Measurements from ENCODE around the gene PPARA.

The PPARA gene

DNA sequence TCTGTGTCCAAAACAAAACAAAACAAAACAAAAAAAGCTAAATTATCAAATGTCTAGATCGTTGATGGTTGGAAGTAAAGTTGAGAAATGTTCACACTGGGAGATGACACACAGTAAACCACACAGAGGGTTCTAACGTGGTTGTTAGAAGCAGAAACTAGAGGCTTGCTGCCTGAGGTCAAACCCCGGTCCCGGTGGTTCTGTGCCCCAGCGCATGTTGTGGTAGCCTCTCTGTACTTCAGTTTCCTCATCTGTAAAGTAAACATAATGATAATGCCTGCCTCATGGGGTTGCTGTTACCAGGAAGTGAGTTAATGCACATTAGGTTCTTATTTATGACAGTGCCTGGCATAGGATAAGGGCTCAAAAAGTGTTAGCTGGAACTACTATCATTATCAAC is 33.4 kb downstream of the PPARA start:
- Histone ChIP-seq H3K4me1 (ENCODE audit: insufficient read depth, low read length, severe bottlenecking) (no peaks in the 10 kb centered on the region), H3K9me2 (ENCODE audit: low read depth, low read length) (no peaks in the 10 kb centered on the region), H3K4me3 (ENCODE audit: low read depth, low read length, poor library complexity, severe bottlenecking) (no peak overlapping the region), H3K9me3 (ENCODE audit: low read length) (peaks cover 21% of the 10 kb centered on the region), H3K9ac (ENCODE audit: low read length) (no peak overlapping the region), H4K20me1 (ENCODE audit: insufficient read depth, low read length) (no peaks in the 10 kb centered on the region), H3K36me3 (ENCODE audit: insufficient read depth, low read length) (peaks cover 16% of the 10 kb centered on the region), H3K27ac (ENCODE audit: low read depth, low read length, poor library complexity, severe bottlenecking) (no peak overlapping the region), H3K79me2 (ENCODE audit: insufficient read depth, low read length) (no peaks in the 10 kb centered on the region), H2AFZ (ENCODE audit: low read length) (no peak overlapping the region), H3F3A (ENCODE audit: insufficient read depth, low read length) (no peaks in the 10 kb centered on the region), H3K27me3 (ENCODE audit: insufficient read depth, low read length) (no peaks in the 10 kb centered on the region), H3K4me2 (ENCODE audit: low read length) (no peak overlapping the region)
- TF ChIP-seq, protein P1, sequence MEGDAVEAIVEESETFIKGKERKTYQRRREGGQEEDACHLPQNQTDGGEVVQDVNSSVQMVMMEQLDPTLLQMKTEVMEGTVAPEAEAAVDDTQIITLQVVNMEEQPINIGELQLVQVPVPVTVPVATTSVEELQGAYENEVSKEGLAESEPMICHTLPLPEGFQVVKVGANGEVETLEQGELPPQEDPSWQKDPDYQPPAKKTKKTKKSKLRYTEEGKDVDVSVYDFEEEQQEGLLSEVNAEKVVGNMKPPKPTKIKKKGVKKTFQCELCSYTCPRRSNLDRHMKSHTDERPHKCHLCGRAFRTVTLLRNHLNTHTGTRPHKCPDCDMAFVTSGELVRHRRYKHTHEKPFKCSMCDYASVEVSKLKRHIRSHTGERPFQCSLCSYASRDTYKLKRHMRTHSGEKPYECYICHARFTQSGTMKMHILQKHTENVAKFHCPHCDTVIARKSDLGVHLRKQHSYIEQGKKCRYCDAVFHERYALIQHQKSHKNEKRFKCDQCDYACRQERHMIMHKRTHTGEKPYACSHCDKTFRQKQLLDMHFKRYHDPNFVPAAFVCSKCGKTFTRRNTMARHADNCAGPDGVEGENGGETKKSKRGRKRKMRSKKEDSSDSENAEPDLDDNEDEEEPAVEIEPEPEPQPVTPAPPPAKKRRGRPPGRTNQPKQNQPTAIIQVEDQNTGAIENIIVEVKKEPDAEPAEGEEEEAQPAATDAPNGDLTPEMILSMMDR (IDR thresholded peaks at IDR 0.05; ENCODE audit: low read length) = no peak
- no peak for TF ChIP-seq EZH2 (IDR thresholded peaks at IDR 0.05; ENCODE audit: borderline replicate concordance, low read length)

GRCh38 chr22:46185283-46185682 is 35.0 kb downstream of the PPARA start:
- no peak overlapping the region for H3K9ac ChIP-seq (ENCODE audit: low read length)
- no peak overlapping the region for H3K4me3 ChIP-seq (ENCODE audit: low read depth, low read length, poor library complexity, severe bottlenecking)
- no peaks in the 10 kb centered on the region for H3K4me1 ChIP-seq (ENCODE audit: insufficient read depth, low read length, severe bottlenecking)
- no peak for TF ChIP-seq EZH2 (IDR thresholded peaks at IDR 0.05; ENCODE audit: borderline replicate concordance, low read length)
- TF ChIP-seq, protein P1 (IDR thresholded peaks at IDR 0.05; ENCODE audit: low read length) = no peak
- H3K27me3 ChIP-seq (ENCODE audit: insufficient read depth, low read length) = no peaks in the 10 kb centered on the region
- no peak overlapping the region for H2AFZ ChIP-seq (ENCODE audit: low read length)
- H3K4me2 ChIP-seq (ENCODE audit: low read length) = no peak overlapping the region
- H3F3A ChIP-seq (ENCODE audit: insufficient read depth, low read length) = no peaks in the 10 kb centered on the region
- no peaks in the 10 kb centered on the region for H4K20me1 ChIP-seq (ENCODE audit: insufficient read depth, low read length)
- peaks cover 12% of the 10 kb centered on the region for H3K9me3 ChIP-seq (ENCODE audit: low read length)
- peaks cover 11% of the 10 kb centered on the region; the same call in 1 of the 2 replicates for H3K36me3 ChIP-seq (ENCODE audit: insufficient read depth, low read length)
- no peaks in the 10 kb centered on the region for H3K9me2 ChIP-seq (ENCODE audit: low read depth, low read length)
- no peaks in the 10 kb centered on the region for H3K79me2 ChIP-seq (ENCODE audit: insufficient read depth, low read length)
- no peak overlapping the region for H3K27ac ChIP-seq (ENCODE audit: low read depth, low read length, poor library complexity, severe bottlenecking)

DNA sequence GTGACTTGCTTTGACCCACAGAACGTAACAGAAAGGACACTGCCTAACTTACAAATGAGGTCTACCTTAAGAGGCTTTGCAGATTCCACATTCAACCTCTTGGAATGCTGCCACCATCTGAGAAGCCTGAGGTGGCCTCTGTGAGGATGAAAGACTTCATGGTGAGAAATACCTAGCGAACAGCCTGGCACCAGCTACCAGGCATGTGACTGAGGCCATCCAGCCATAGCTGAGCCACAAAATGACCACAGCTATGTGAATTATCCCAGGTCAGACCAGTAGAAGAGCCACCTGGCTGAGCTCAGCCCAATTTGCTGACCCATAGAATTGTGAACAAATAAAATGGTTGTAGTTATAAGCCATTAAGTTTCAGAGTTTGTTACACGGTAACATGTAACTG is 37.5 kb downstream of the PPARA start:
- Histone ChIP-seq H3K4me3 (ENCODE audit: low read depth, low read length, poor library complexity, severe bottlenecking) (no peak overlapping the region), H4K20me1 (ENCODE audit: insufficient read depth, low read length) (no peaks in the 10 kb centered on the region), H3K9ac (ENCODE audit: low read length) (no peak overlapping the region), H3K79me2 (ENCODE audit: insufficient read depth, low read length) (no peaks in the 10 kb centered on the region), H3K9me3 (ENCODE audit: low read length) (no peaks in the 10 kb centered on the region), H3K4me1 (ENCODE audit: insufficient read depth, low read length, severe bottlenecking) (no peaks in the 10 kb centered on the region), H3K27me3 (ENCODE audit: insufficient read depth, low read length) (no peaks in the 10 kb centered on the region), H3K36me3 (ENCODE audit: insufficient read depth, low read length) (no peaks in the 10 kb centered on the region), H3K4me2 (ENCODE audit: low read length) (no peak overlapping the region), H3K9me2 (ENCODE audit: low read depth, low read length) (no peaks in the 10 kb centered on the region), H2AFZ (ENCODE audit: low read length) (no peak overlapping the region), H3K27ac (ENCODE audit: low read depth, low read length, poor library complexity, severe bottlenecking) (no peak overlapping the region), H3F3A (ENCODE audit: insufficient read depth, low read length) (no peaks in the 10 kb centered on the region)
- TF ChIP-seq, protein P1 (IDR thresholded peaks at IDR 0.05; ENCODE audit: low read length) = no peak
- TF ChIP-seq EZH2 (IDR thresholded peaks at IDR 0.05; ENCODE audit: borderline replicate concordance, low read length) = no peak

Data from OCI-LY1 (cell line).